ENCODE measurements around the gene CDC42EP4. TPM values are rescaled to one million over a fixed set of nuclear protein-coding genes. Genes with fewer than 3 reads are reported as not detected.

The CDC42EP4 gene
- total and polyA plus RNA-seq, 9 of the 15 experiments (the other 6 are each of a cell fraction or from before 2014, with no cell fraction given) = 0.65 to 20.8 (median 12.3) TPM

DNA sequence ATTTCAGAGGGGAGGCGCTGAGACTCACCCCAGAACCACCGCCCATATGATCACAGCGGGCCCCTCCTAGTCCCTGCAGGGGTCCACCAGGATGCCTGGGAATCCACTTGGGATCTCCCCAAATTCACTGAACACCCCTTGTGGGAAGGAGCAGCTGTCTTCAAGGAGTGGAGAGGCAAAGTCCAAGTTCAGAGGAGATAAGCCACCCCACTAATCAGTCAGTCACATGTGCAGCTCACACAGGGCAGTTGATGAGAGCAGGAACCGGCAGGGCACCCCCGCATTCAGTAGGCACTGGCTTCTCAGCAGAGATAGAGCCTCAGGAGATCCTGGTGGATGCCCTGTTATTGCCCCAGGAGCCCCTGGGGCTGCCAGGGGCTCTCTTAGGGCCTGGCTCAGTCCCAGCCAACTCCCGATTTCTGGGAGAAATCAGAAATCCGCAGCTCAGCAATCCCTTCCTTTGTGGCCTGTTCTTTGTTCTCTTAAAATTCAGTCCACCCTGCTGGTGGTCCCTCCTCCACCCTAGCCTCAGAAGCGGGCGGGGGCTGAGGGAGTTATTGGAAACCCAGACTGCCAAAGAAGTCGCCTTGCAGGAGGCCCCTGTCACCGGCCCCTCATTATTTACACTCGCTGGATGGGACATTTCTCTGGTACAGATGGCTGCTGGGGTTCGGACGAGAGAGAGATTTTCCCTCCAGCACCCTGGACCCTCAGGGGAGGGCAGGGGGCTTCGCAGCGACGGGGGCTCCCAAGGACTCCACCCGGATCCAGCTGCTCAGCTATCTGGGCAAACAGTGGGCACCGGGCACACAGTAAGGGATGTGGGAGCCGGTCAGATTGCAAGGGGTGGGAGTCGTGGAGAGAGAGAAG lies 1.8 kb downstream of the CDC42EP4 start (continued):
- TF ChIP-seq, protein P1, sequence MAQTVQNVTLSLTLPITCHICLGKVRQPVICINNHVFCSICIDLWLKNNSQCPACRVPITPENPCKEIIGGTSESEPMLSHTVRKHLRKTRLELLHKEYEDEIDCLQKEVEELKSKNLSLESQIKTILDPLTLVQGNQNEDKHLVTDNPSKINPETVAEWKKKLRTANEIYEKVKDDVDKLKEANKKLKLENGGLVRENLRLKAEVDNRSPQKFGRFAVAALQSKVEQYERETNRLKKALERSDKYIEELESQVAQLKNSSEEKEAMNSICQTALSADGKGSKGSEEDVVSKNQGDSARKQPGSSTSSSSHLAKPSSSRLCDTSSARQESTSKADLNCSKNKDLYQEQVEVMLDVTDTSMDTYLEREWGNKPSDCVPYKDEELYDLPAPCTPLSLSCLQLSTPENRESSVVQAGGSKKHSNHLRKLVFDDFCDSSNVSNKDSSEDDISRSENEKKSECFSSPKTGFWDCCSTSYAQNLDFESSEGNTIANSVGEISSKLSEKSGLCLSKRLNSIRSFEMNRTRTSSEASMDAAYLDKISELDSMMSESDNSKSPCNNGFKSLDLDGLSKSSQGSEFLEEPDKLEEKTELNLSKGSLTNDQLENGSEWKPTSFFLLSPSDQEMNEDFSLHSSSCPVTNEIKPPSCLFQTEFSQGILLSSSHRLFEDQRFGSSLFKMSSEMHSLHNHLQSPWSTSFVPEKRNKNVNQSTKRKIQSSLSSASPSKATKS (CRISPR knock-in tag; IDR thresholded peaks at IDR 0.05) = no peak
- TF ChIP-seq, protein P2, sequence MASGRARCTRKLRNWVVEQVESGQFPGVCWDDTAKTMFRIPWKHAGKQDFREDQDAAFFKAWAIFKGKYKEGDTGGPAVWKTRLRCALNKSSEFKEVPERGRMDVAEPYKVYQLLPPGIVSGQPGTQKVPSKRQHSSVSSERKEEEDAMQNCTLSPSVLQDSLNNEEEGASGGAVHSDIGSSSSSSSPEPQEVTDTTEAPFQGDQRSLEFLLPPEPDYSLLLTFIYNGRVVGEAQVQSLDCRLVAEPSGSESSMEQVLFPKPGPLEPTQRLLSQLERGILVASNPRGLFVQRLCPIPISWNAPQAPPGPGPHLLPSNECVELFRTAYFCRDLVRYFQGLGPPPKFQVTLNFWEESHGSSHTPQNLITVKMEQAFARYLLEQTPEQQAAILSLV (tag; IDR thresholded peaks at IDR 0.05) = no peak
- TF ChIP-seq, protein P3, sequence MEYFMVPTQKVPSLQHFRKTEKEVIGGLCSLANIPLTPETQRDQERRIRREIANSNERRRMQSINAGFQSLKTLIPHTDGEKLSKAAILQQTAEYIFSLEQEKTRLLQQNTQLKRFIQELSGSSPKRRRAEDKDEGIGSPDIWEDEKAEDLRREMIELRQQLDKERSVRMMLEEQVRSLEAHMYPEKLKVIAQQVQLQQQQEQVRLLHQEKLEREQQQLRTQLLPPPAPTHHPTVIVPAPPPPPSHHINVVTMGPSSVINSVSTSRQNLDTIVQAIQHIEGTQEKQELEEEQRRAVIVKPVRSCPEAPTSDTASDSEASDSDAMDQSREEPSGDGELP (CRISPR knock-in tag; IDR thresholded peaks at IDR 0.05; ENCODE audit: borderline replicate concordance) = peak; percentile 56; the same call in 1 of the 2 replicates
- TF ChIP-seq TRIM24 (IDR thresholded peaks at IDR 0.05) (no peak), DIDO1 (tag; IDR thresholded peaks at IDR 0.05; ENCODE audit: low read depth) (no peak), HNRNPL (IDR thresholded peaks at IDR 0.05; ENCODE audit: low read depth, low read length) (no peak), RUNX1 (IDR thresholded peaks at IDR 0.05; ENCODE audit: low read depth) (no peak), DACH1 (IDR thresholded peaks at IDR 0.05; ENCODE audit: partially characterized antibody) (peak; percentile 64), ZNF583 (CRISPR knock-in tag; IDR thresholded peaks at IDR 0.05) (0 out of 2 replicates have a peak, but pooled peaks have one; percentile 42), TEAD4 (IDR thresholded peaks at IDR 0.05; ENCODE audit: low read length) (peak; percentile 71), TEAD4 (CRISPR knock-in tag; IDR thresholded peaks at IDR 0.05; ENCODE audit: borderline replicate concordance) (no peak)
- TF ChIP-seq, protein P4, sequence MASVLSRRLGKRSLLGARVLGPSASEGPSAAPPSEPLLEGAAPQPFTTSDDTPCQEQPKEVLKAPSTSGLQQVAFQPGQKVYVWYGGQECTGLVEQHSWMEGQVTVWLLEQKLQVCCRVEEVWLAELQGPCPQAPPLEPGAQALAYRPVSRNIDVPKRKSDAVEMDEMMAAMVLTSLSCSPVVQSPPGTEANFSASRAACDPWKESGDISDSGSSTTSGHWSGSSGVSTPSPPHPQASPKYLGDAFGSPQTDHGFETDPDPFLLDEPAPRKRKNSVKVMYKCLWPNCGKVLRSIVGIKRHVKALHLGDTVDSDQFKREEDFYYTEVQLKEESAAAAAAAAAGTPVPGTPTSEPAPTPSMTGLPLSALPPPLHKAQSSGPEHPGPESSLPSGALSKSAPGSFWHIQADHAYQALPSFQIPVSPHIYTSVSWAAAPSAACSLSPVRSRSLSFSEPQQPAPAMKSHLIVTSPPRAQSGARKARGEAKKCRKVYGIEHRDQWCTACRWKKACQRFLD (CRISPR knock-in tag; IDR thresholded peaks at IDR 0.05) = peak; percentile 48; the same call in 1 of the 2 replicates
- TF ChIP-seq, protein P5, sequence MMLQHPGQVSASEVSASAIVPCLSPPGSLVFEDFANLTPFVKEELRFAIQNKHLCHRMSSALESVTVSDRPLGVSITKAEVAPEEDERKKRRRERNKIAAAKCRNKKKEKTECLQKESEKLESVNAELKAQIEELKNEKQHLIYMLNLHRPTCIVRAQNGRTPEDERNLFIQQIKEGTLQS (IDR thresholded peaks at IDR 0.05) = no peak
- TF ChIP-seq, protein P5 (CRISPR knock-in tag; conservative IDR thresholded peaks at IDR 0.05) = no peak
- TF ChIP-seq, protein P6, sequence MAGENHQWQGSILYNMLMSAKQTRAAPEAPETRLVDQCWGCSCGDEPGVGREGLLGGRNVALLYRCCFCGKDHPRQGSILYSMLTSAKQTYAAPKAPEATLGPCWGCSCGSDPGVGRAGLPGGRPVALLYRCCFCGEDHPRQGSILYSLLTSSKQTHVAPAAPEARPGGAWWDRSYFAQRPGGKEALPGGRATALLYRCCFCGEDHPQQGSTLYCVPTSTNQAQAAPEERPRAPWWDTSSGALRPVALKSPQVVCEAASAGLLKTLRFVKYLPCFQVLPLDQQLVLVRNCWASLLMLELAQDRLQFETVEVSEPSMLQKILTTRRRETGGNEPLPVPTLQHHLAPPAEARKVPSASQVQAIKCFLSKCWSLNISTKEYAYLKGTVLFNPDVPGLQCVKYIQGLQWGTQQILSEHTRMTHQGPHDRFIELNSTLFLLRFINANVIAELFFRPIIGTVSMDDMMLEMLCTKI (IDR thresholded peaks at IDR 0.05; ENCODE audit: partially characterized antibody) = no peak
- TF ChIP-seq, protein P7, sequence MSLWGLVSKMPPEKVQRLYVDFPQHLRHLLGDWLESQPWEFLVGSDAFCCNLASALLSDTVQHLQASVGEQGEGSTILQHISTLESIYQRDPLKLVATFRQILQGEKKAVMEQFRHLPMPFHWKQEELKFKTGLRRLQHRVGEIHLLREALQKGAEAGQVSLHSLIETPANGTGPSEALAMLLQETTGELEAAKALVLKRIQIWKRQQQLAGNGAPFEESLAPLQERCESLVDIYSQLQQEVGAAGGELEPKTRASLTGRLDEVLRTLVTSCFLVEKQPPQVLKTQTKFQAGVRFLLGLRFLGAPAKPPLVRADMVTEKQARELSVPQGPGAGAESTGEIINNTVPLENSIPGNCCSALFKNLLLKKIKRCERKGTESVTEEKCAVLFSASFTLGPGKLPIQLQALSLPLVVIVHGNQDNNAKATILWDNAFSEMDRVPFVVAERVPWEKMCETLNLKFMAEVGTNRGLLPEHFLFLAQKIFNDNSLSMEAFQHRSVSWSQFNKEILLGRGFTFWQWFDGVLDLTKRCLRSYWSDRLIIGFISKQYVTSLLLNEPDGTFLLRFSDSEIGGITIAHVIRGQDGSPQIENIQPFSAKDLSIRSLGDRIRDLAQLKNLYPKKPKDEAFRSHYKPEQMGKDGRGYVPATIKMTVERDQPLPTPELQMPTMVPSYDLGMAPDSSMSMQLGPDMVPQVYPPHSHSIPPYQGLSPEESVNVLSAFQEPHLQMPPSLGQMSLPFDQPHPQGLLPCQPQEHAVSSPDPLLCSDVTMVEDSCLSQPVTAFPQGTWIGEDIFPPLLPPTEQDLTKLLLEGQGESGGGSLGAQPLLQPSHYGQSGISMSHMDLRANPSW (CRISPR knock-in tag; IDR thresholded peaks at IDR 0.05) = no peak
